Stimulated activated CD8-positive, alpha-beta memory T cell treated with anti-CD3 and anti-CD28 coated beads, Interleukin-15, amount 100 ng/mL, for 48 hours (primary cell): Measurements from ENCODE around the gene TFE3.

Experiments used
- DNase-seq, 2 donors: peaks; one replicate each; pipeline ENCODE4 v3.0.0-alpha.2; 2020; ENCODE audit warnings: low read depth in 2 of 2

Gene TFE3

GRCh38 chrX:49043220-49043986 lies at the start of gene TFE3:
TFE3 (minus strand) TSS chrX:49043357; CDS start chrX:49043226, 131 bp downstream.
- DNase-seq = peak; percentile 90 to 92

DNA sequence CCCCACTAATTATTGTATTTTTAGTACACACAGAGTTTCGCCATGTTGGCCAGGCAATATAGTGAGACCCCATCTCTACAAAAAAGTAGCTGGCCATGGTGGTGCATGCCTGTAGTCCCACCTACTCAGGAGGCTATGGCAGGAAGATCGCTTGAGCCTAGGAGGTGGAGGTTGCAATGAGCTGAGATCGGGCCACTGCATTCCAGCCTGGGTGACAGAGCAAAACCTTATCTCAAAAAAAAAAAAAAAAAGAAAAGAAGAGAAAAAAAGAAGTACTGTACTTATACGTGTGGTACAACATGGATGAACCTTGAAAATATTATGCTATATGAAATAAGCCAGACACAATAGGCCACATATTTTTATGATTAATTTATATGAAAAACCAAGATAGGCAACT lies 46.4 kb upstream of the TFE3 start:
- no peak for DNase-seq

- DNase-seq = no peak
These were observed 39.2 kb upstream of the TFE3 start for GRCh38 chrX:49082271-49082871.

GRCh38 chrX:49079489-49080428 lies 36.6 kb upstream of the TFE3 start, which contains the start of gene WDR45:
WDR45 (minus strand) TSS chrX:49079887; CDS start chrX:49078095, 1,792 bp downstream.
- DNase-seq = peak; percentile 54 to 59

DNA sequence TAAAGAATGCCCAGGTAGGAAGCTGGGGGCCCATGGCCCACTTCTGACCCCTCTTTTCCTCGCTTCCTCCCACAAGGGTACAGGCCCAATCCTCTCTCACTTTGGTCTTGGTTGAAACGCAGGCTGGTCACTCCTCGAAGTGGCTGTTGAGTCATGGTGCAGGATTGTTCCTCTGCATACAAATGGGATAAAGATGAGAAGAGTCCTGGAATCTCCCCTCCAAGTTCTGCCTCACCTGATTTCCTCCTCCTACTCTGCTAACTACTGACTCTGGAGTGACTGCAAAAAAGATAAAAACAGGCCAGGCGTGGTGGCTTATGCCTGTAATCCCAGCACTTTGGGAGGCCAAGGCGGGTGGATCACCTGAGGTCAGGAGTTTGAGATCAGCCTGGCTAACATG lies 34.8 kb upstream of the TFE3 start:
- no peak for DNase-seq

DNA sequence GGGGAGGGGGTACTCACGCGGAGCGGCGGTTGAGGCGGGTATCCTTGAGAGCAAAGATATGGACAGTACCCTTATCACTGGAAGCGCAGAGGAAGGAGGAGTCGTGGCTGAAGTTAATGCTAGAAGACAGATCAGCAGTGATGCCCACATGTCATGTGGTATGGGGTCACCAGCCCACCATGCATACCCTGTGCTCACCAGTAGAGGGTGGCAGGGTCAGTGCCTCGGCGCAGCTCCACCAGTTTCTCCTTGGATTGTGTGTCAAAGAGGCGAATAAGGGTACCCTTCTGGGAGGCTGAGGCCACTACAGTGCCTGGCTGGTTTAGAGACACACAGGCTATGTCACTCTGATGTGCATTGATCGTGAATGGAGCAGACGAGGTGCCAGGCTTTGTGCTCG lies 32.2 kb upstream of the TFE3 start:
- no peak for DNase-seq

- peak; percentile 80 to 83 for DNase-seq
These were observed 30.7 kb upstream of the TFE3 start, which contains the start of gene PRAF2 for GRCh38 chrX:49073601-49074575. PRAF2 (minus strand) TSS chrX:49074002; CDS start chrX:49073987, 15 bp downstream.

DNA sequence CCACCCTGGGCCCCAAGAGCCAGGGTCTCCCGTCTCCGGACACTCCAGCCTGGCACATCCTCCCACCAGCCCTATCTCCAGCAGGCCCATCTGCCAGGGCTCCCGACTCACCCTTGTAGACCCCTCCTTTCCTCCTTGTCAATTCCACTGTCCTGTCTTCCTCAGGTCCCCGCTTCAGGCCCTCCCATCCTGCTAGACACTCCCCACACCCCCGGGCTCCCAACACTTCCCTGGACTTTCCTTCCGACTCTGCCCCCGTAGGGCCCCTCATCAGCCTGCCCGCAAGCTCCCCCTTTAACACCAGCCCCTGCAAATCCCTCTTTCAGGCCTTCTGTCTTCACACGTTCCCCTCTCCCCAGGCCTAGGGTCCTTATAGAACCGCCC lies 29.5 kb upstream of the TFE3 start:
- DNase-seq = no peak

GRCh38 chrX:49071877-49072711 lies 28.9 kb upstream of the TFE3 start:
- DNase-seq = no peak

- DNase-seq = no peak
These were observed 27.8 kb upstream of the TFE3 start for GRCh38 chrX:49070988-49071387.

GRCh38 chrX:49069038-49069437 lies 25.9 kb upstream of the TFE3 start:
- DNase-seq = no peak

DNA sequence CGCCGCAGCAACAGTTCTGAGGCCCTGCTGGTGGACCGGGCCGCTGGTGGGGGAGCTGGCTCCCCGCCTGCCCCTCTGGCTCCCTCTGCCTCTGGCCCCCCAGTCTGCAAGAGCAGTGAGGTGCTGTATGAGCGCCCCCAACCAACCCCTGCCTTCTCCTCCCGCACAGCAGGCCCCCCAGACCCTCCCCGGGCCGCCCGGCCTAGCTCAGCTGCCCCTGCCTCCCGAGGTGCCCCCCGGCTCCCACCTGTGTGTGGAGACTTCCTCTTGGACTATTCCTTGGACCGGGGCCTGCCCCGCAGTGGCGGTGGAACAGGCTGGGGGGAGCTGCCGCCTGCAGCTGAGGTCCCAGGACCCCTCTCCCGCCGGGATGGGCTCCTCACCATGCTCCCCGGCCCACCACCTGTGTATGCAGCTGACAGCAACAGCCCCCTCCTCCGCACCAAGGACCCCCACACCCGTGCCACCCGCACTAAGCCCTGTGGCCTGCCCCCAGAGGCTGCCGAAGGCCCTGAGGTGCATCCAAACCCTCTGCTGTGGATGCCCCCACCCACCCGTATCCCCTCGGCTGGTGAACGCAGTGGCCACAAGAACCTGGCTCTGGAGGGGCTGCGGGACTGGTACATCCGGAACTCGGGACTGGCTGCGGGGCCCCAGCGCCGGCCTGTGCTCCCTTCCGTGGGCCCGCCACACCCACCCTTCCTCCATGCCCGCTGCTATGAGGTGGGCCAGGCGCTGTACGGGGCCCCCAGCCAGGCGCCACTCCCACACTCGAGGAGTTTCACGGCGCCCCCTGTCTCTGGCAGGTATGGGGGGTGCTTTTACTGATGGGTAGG lies 24.3 kb upstream of the TFE3 start:
- DNase-seq = no peak

DNA sequence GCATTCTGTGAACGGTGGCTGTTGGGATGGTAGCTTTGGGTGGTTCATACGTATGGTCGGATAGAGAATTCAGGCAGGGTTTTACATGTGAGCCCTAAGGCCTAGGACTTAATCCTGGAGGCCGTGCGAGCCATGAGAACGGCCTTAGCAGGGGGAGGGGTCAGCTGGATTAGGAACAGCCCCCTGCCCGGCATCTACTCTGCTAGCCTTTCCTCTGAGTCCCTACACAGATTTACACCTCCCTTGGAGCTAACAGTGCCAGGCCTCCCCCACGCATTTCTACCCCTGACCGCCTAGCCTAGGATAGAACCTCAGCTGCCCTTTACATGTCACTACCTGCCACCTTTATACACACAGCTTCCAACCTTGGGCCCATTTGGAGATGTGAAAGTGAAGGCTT lies 23.5 kb upstream of the TFE3 start:
- no peak for DNase-seq

DNA sequence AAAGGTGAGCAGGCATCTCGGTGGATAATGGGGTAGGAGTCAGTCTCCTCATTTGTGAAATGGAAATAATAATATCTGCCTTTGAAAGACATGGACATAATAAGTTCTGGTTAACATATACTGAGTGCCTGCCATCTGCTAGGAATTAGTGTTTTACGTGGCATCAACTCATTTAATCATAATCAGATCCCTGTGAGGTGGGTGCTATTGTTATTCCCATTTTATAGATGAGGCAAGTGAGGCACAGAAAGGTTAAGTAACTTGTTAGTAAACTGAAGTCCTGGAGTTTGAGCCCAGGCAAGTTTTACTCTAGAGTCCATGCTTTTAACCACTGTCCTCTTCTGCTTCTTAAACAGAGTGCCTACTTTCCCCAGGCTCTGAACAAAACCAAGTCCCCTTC lies 23.1 kb upstream of the TFE3 start:
- no peak for DNase-seq

DNA sequence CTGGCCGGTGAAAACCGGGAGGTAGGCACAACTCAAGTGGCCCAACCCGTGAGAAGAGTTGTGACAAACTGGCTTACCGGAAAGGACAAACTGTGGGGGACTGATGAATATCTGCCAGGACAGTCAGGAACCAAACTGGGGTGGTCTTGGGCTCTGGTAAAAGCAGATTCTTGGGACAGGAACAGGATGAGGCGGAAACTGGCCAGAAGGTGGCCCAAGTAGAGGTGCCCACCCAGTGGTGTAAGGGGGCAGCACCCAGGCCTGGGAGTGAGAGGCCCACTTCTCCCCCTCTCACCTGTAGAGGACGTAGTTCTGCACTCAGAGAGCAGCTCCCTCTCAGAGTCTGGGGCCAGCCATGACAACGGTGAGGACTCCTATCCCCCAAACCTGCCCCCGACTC lies 21.6 kb upstream of the TFE3 start:
- no peak for DNase-seq

DNA sequence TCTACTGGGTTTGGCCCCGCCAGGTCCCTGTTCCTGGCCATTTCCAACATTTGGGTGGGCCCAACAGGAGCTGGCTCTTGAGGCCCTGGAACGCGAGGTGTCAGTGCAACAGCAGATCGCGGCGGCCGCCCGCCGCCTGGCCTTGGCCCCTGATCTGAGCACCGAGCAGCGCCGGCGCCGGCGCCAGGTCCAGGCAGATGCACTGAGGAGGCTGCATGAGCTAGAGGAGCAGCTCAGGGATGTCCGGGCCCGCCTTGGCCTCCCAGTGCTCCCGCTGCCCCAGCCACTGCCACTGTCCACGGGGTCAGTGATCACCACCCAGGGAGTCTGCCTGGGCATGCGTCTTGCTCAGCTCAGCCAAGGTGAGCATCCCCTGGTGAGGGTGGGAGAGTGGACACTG lies 21.1 kb upstream of the TFE3 start:
- no peak for DNase-seq

GRCh38 chrX:49063715-49064114 lies 20.6 kb upstream of the TFE3 start:
- DNase-seq = no peak

GRCh38 chrX:49061916-49062315 lies 18.8 kb upstream of the TFE3 start:
- no peak for DNase-seq

GRCh38 chrX:49061490-49061889 lies 18.3 kb upstream of the TFE3 start:
- DNase-seq = no peak
